GM19240 (cell line): ENCODE results near the gene DNASE1L2.

Experiments
- DNase-seq: peaks from one replicate; pipeline ENCODE4 v3.0.0; 2011; ENCODE audit warnings: low spot score; ENCODE audit not compliant: insufficient read length

DNASE1L2 gene

GRCh38 chr16:2236337-2237101 lies at the start of gene DNASE1L2:
TSS of gene DNASE1L2 (plus strand) at chr16:2236444. CDS start at chr16:2236817, 373 bp downstream.
- no peak for DNase-seq

- DNase-seq, result no peak
Measured at GRCh38 chr16:2186505-2186904, 49.7 kb upstream of the DNASE1L2 start.

GRCh38 chr16:2187212-2187611 lies 49.0 kb upstream of the DNASE1L2 start:
- no peak for DNase-seq

- DNase-seq, result no peak
Measured at GRCh38 chr16:2188395-2188794, 47.8 kb upstream of the DNASE1L2 start.

- DNase-seq, result no peak
Measured at GRCh38 chr16:2189252-2189893, 46.9 kb upstream of the DNASE1L2 start.

- no peak for DNase-seq
Measured at GRCh38 chr16:2190002-2190658, 46.1 kb upstream of the DNASE1L2 start.

GRCh38 chr16:2190659-2191445 lies 45.4 kb upstream of the DNASE1L2 start:
- DNase-seq, result no peak

GRCh38 chr16:2191446-2191706 lies 44.9 kb upstream of the DNASE1L2 start:
- no peak for DNase-seq

GRCh38 chr16:2194166-2194834 lies 41.9 kb upstream of the DNASE1L2 start:
- no peak for DNase-seq

GRCh38 chr16:2194852-2195321 lies 41.4 kb upstream of the DNASE1L2 start:
- DNase-seq, result peak; percentile 85

GRCh38 chr16:2195322-2196161 lies 40.7 kb upstream of the DNASE1L2 start:
- DNase-seq, result no peak

GRCh38 chr16:2196162-2196980 lies 39.9 kb upstream of the DNASE1L2 start, which contains the start of gene CASKIN1:
TSS of gene CASKIN1 (minus strand) at chr16:2196605. CDS start at chr16:2196432, 173 bp downstream.
- DNase-seq, result no peak

GRCh38 chr16:2196981-2197511 lies 39.2 kb upstream of the DNASE1L2 start:
- DNase-seq, result no peak

- DNase-seq, result no peak
Measured at GRCh38 chr16:2197765-2198164, 38.5 kb upstream of the DNASE1L2 start.

- DNase-seq, result no peak
Measured at GRCh38 chr16:2198283-2198682, 38.0 kb upstream of the DNASE1L2 start.

GRCh38 chr16:2199095-2199494 lies 37.1 kb upstream of the DNASE1L2 start:
- DNase-seq, result no peak

- DNase-seq, result no peak
Measured at GRCh38 chr16:2199621-2200139, 36.6 kb upstream of the DNASE1L2 start.

GRCh38 chr16:2200313-2200712 lies 35.9 kb upstream of the DNASE1L2 start:
- no peak for DNase-seq
